Effector CD4-positive, alpha-beta T cell (primary cell): ENCODE results near the gene ACAT2.
A peak's percentile ranks its signal among the peaks of the same experiment; 100 is the strongest.
"Not testable (repeated sequence)": the region's sequence is repeated elsewhere in the genome, so short reads cannot be mapped to it uniquely, and the experiment has no call there.

Experiments used
- DNase-seq: peaks from one replicate; pipeline ENCODE4 v3.0.0-alpha.2; 2020

Gene ACAT2

GRCh38 chr6:159777240-159777904 lies 15.5 kb downstream of the ACAT2 start:
- no peak for DNase-seq

GRCh38 chr6:159778131-159778530 lies 16.3 kb downstream of the ACAT2 start:
- no peak for DNase-seq

GRCh38 chr6:159778542-159779103 lies 16.8 kb downstream of the ACAT2 start:
- DNase-seq: no peak

DNA sequence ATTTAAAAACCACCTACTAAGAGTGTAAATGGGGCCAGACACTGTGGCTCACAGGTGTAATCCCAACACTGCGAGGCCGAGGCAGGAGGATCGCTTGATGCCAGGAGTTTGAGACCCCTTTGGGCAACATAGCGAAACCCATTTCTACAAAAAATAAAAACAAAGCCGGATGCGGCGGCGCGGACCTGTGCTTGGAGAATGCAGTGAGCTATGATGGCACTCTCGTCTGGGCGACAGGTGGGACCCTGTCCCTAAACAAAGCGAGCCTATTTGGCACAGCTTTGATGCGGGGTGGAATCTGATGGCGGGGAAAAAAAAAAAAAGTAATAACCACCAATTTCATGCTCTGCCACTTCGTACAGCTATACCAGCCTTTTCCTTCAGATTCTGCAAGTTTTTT lies 26.4 kb downstream of the ACAT2 start:
- DNase-seq: no peak

- DNase-seq: peak; percentile 9
Observed at GRCh38 chr6:159788753-159789376, 27.0 kb downstream of the ACAT2 start.

DNA sequence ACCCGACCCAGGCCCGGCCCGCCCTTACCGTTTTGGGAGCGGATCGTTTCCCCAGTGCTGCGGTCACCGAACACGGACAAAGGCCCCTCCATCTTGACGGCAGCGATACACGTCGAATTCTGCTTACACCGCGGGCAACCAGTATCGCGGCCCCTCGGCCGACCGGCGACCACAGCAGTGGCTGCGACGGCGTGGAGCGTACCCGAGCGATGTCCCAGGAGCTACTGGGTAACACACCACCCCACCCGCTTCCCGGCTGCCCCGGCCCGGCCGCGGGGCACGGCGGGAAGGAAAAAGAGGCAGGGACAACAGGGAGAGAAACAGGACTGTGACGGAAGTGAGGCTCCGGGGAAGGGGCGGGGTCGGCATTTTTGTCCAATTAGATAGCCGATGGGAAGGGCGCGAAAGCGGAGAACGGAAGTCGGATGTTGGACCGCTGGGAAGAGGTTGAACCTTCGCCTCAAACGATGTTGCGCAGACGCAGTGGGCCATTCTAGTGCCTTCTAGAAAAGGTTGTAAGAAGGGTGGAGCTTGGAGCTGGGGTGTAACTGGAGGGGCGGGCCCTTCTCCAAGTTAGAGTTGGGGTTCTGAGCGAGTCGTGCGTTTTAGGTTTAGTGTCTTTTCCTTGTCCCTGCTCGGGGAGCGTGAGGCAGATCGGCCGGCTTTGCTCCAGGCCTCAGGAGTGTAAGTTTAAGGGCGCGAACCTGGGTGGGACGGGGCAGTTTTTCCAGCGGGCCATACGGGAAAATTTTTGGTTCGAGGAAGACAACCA lies 27.7 kb downstream of the ACAT2 start, which contains the start of gene TCP1:
Gene TCP1, minus strand, starts transcription at position 226 of the 772 bp plus-strand sequence. Its CDS starts 134 bp downstream, at position 92.
- DNase-seq: peak; percentile 98

DNA sequence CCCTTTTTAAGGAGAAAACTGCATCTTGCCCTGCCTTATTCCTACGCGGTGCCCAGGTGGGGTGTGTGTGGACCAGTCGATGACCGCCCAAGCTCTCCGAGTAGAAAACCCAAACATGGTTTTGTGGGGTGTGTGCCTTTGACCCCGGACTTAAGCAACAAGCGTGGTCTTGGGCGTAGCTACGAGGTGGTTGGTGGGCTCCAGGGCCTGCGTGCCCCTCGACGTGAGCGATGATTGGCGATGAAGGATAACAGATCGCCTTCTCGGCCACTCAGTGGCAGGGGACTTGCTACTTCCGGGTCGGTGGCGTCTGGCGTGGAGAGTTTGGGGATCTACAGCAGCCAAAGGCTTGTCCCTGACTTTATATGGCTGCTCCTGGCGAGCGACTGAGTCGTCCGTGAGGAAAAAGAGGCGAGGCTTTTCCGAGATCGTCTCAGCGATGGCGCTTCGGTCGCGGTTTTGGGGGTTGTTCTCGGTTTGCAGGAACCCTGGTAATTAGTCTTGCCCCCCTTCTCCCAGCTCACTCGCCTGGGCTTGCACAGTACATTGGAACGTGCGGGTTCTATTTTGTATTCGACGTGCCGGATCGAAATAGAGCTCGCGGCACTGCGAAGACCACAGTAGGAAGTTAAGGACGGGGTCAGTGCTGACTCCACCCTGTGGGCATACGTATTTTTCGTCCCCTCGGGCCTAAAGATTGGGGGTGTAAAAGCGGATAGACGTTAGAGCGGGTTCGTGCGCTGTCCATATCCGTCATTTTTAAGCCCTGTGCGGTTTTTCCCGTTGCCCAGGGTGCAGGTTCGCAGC lies 28.5 kb downstream of the ACAT2 start, which contains the start of gene MRPL18:
Gene MRPL18, plus strand, starts transcription at position 319 of the 807 bp plus-strand sequence. Its CDS starts 121 bp downstream, at position 440.
- peak; percentile 85 for DNase-seq

DNA sequence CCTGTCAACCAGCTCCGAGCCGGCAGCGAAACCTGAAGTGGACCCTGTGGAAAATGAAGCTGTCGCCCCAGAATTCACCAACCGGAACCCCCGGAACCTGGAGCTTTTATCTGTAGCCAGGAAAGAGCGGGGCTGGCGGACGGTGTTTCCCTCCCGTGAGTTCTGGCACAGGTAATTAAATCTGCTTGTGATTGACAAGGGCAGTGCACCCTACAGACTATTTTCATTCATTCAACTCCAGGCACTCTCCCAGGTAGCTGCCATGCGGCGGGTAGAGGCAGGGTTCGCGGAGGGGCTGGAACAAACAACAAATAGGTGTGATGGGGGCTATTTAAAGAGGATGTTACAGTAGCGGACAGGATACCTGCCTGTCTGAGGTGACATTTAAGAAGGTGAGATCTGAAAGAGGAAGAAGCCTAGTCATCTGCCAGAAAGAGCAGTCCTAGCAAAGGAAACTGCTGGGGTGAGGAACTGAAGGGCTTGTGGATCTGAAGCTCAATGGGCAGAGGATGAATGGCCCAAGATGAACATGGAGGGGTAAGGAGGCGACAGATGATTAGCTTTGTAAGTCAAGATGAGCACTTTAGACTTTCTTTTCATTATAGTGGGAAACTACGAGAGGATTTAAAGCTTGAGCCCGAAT lies 29.2 kb downstream of the ACAT2 start:
- DNase-seq: no peak

GRCh38 chr6:159794976-159795375 lies 33.1 kb downstream of the ACAT2 start:
- DNase-seq: not testable (repeated sequence)

- DNase-seq: no peak
Observed at GRCh38 chr6:159797554-159797953, 35.7 kb downstream of the ACAT2 start.

DNA sequence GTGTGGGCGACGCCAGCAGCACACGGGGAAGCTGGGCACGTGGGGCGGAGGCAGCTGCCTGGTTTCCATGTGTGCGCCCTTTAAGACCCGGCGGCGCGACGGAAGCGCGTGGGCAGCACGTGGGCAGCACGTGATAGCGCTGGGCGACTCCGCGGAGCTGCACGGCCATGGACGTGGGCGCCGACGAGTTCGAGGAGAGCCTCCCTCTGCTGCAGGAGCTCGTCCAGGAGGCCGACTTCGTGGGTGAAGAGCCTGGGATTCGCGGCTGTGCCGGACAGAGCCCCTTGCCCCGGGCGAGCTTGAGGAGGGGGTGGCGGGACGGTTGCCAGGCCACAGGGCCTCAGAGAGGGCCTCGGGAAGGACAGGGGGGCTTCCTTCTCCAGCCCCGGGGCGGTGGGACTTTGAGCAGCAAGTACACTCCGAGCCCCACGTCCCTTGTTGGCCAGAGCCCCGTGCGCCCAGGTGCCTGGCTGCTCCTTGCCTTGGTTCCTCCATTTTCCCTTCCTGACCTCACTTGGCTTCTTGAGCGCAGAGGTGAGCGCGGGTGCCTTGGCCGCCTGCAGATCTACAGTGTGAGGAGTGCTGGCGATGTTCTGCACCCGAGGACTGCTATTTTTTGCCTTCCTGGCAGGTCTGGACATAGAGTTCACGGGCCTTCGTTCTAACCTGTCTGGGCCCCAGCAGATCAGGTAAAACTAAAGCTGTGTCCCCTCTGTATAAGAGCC lies 38.5 kb downstream of the ACAT2 start, which contains the start of gene PNLDC1:
Gene PNLDC1, plus strand, starts transcription at position 136 of the 725 bp plus-strand sequence. Its CDS starts 32 bp downstream, at position 168.
- DNase-seq: no peak

- no peak for DNase-seq
Observed at GRCh38 chr6:159801935-159802334, 40.1 kb downstream of the ACAT2 start.

GRCh38 chr6:159804504-159804903 lies 42.7 kb downstream of the ACAT2 start:
- DNase-seq: no peak

GRCh38 chr6:159805440-159806020 lies 43.7 kb downstream of the ACAT2 start:
- no peak for DNase-seq

DNA sequence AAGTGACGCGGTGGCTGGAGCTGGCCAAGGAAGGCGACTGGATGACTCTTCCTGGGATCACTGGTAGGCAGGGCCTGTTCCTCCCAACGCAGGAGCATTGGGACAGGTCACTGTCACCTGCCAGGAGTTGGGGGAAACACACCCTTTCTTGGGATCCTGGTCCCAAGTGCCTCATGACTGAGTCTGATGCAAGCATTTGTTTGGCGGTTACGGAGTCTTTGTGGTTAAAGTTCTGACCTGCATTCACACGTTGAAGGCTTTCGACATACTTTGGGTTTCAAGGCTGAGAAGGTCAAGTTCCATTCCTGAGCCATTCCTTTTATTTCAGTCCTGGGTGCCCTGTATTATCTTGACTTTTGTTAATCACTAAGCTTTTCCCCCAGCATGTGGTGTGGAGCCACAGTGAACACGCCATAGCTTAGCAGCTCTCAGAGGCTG lies 44.2 kb downstream of the ACAT2 start:
- DNase-seq: no peak

DNA sequence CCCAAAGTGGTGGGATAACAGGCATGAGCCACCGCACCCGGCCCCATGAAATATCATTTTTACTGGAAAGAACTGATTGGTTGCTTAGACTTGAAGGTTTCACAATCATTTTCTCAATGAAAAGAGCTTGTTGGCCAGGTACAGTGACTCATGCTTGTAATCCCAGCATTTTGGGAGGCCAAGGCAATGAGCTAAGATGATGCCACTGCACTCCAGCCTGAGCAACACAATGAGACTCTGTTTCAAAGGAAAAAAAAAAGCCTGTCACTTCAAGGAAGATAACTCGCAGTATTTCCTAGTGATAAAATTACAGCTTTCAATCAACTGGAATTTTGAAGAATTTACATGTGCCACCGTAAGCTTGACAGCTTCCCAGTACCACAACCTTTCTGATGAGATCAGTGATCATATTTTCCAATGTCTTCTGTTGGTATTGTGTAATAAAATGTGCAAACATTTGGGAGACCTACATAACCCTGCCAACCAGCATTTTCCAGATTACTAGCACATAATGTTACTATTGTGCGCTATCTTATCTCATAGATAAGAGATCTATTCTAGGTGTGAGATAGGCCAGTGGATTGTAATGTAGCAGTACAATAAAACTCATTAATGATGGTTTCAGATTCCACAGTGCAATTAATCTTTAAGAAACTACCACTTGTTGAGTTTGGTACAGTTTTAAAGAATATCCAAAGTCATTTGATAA lies 45.5 kb downstream of the ACAT2 start:
- DNase-seq: no peak

DNA sequence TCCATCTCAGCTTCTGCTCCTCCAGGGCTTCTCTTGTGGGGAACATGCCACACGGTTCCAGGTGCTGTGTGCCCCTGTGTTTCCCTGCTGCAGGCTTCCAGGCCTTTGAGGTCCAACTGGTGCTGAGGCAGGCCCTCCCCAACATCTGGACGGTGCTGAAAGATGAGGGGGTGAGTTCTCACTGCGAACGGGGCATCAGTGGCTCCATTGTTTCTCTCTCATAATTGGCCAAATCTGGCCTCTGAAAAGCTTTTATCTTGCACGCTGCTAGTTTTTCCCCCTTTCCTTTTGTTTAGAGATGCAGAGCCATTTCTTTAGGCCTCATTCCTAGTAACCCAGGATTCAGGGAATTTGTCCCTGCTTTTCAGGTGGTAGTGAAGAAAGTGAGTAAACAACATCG lies 46.8 kb downstream of the ACAT2 start:
- DNase-seq: no peak

- DNase-seq: no peak
Observed at GRCh38 chr6:159809149-159809548, 47.3 kb downstream of the ACAT2 start.

GRCh38 chr6:159813781-159814180 lies 51.9 kb downstream of the ACAT2 start:
- no peak for DNase-seq

GRCh38 chr6:159815410-159815809 lies 53.6 kb downstream of the ACAT2 start:
- DNase-seq: no peak
